Tibial nerve (tissue), 4 donors: Measurements from ENCODE around the gene MINDY2. TPM values are rescaled to one million over a fixed set of nuclear protein-coding genes. Genes with fewer than 3 reads are reported as not detected.

Experiments used
- DNase-seq, 2 donors: peaks; one replicate each; pipeline ENCODE4 v3.0.0-alpha.2; 2019; ENCODE audit warnings: low spot score in 2 of 2
- H3K27ac ChIP-seq, 4 donors: fragments of 200-600 bp; sonication (generic) in 3 of 4; one replicate each; pipeline ENCODE4 v1.5.1; 2017 to 2019; ENCODE audit warnings: mild to moderate bottlenecking in 1 of 4
- H3K27me3 ChIP-seq, 2 donors: fragments of 200-600 bp; sonication (generic) in 1 of 2; one replicate each; pipeline versions ENCODE4 v1.5.1 to v1.6.0; 2017 to 2019
- H3K36me3 ChIP-seq, 3 donors: fragments of 200-600 bp; sonication (generic); one replicate each; pipeline ENCODE4 v1.5.1; 2018 to 2019
- H3K4me1 ChIP-seq, 4 donors: fragments of 200-600 bp; sonication (generic) in 3 of 4; one replicate each; pipeline ENCODE4 v1.5.1; 2017 to 2019
- H3K4me3 ChIP-seq, 4 donors: fragments of 200-600 bp; sonication (generic) in 3 of 4; one replicate each; pipeline ENCODE4 v1.5.1; 2017 to 2019; ENCODE audit warnings: mild to moderate bottlenecking in 1 of 4, moderate library complexity in 1 of 4
- H3K9me3 ChIP-seq, 4 donors: fragments of 200-600 bp; sonication (generic) in 3 of 4; one replicate each; pipeline ENCODE4 v1.5.1; 2017 to 2019
- EP300 ChIP-seq, 2 donors: sonication (generic); formaldehyde crosslinking; IDR thresholded peaks; one replicate each; pipeline ENCODE4 v1.6.1; 2017; ENCODE audit warnings: antibody characterized with exemption in 2 of 2, mild to moderate bottlenecking in 1 of 2
- POLR2A ChIP-seq, 2 donors: fragments of 450-650 bp; IDR thresholded peaks; one replicate each; pipeline ENCODE4 v1.6.1; 2017; ENCODE audit warnings: antibody characterized with exemption in 2 of 2, mild to moderate bottlenecking in 2 of 2, moderate library complexity in 2 of 2
- WGBS, 2 donors: methylation state at CpG; one replicate each; pipeline ENCODE4 v1.1.5; 2018; 5-methylcytosine and 5-hydroxymethylcytosine counted together
- total RNA-seq, 4 donors: library from RNA; depleted of rRNA; stranded (reverse); fragments of >200 nt; gene quantifications; one replicate each; pipeline ENCODE4 v1.1.0, GENCODE V29; 2016
- TF ChIP-seq, protein P1 (sequence below), 5 experiments: fragments of 200-600 bp in 3 of 5; fragments of 450-650 bp in 2 of 5; sonication (generic) in 3 of 5; IDR thresholded peaks; one replicate each; pipeline ENCODE4 v1.5.1; 2016 to 2019; ENCODE audit warnings: antibody characterized with exemption in 5 of 5, mild to moderate bottlenecking in 3 of 5, moderate library complexity in 2 of 5

MINDY2 gene, protein sequence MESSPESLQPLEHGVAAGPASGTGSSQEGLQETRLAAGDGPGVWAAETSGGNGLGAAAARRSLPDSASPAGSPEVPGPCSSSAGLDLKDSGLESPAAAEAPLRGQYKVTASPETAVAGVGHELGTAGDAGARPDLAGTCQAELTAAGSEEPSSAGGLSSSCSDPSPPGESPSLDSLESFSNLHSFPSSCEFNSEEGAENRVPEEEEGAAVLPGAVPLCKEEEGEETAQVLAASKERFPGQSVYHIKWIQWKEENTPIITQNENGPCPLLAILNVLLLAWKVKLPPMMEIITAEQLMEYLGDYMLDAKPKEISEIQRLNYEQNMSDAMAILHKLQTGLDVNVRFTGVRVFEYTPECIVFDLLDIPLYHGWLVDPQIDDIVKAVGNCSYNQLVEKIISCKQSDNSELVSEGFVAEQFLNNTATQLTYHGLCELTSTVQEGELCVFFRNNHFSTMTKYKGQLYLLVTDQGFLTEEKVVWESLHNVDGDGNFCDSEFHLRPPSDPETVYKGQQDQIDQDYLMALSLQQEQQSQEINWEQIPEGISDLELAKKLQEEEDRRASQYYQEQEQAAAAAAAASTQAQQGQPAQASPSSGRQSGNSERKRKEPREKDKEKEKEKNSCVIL
- 10 to 100 TPM; 26.1 to 47.4 (median 39.9) TPM for total RNA-seq

- H3K9me3 ChIP-seq = no peaks in the 10 kb centered on the region
- H3K27ac ChIP-seq = peak within 1 kb of the TSS; percentile 94 to 100 (median 98)
- H3K36me3 ChIP-seq = no peaks in the 10 kb centered on the region
- H3K27me3 ChIP-seq = no peaks in the 10 kb centered on the region
- H3K4me3 ChIP-seq = peak within 1 kb of the TSS; percentile 76 to 99 (median 92)
- 0% methylated on average over 12 to 50 of the region's 75 CpGs for WGBS, 2 donors
- TF ChIP-seq EP300 (IDR thresholded peaks at IDR 0.05) = peak; percentile 78 to 98
- TF ChIP-seq, protein P1, sequence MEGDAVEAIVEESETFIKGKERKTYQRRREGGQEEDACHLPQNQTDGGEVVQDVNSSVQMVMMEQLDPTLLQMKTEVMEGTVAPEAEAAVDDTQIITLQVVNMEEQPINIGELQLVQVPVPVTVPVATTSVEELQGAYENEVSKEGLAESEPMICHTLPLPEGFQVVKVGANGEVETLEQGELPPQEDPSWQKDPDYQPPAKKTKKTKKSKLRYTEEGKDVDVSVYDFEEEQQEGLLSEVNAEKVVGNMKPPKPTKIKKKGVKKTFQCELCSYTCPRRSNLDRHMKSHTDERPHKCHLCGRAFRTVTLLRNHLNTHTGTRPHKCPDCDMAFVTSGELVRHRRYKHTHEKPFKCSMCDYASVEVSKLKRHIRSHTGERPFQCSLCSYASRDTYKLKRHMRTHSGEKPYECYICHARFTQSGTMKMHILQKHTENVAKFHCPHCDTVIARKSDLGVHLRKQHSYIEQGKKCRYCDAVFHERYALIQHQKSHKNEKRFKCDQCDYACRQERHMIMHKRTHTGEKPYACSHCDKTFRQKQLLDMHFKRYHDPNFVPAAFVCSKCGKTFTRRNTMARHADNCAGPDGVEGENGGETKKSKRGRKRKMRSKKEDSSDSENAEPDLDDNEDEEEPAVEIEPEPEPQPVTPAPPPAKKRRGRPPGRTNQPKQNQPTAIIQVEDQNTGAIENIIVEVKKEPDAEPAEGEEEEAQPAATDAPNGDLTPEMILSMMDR (IDR thresholded peaks at IDR 0.05) = peak; percentile 22 to 57 (median 44)
- TF ChIP-seq POLR2A (IDR thresholded peaks at IDR 0.05) = peak; percentile 85 to 92
- peak; percentile 95 for DNase-seq
- H3K4me1 ChIP-seq = peaks cover 0 to 47% (median 12%) of the 10 kb centered on the region in 4 donors
These were observed at the start of gene MINDY2 for GRCh38 chr15:58770857-58771620. TSS of gene MINDY2 (plus strand) at chr15:58771302. CDS start at chr15:58771396, 94 bp downstream.

- no peak for TF ChIP-seq POLR2A (IDR thresholded peaks at IDR 0.05)
- TF ChIP-seq, protein P1 (IDR thresholded peaks at IDR 0.05) = no peak
- TF ChIP-seq EP300 (IDR thresholded peaks at IDR 0.05) = no peak
- Histone ChIP-seq H3K9me3 (no peaks in the 10 kb centered on the region), H3K36me3 (peaks cover 0 to 5% (median 0%) of the 10 kb centered on the region in 3 donors), H3K27me3 (no peaks in the 10 kb centered on the region), H3K27ac (peak overlapping the region in 1 of 4 donors; percentile 57), H3K4me1 (peaks cover 0 to 56% (median 18%) of the 10 kb centered on the region in 4 donors), H3K4me3 (no peak overlapping the region)
- WGBS, 2 donors = 45 to 50% methylated on average over 1 of the region's 1 CpG
- no peak for DNase-seq
These were observed 46.6 kb upstream of the MINDY2 start for GRCh38 chr15:58724466-58724865.

DNA sequence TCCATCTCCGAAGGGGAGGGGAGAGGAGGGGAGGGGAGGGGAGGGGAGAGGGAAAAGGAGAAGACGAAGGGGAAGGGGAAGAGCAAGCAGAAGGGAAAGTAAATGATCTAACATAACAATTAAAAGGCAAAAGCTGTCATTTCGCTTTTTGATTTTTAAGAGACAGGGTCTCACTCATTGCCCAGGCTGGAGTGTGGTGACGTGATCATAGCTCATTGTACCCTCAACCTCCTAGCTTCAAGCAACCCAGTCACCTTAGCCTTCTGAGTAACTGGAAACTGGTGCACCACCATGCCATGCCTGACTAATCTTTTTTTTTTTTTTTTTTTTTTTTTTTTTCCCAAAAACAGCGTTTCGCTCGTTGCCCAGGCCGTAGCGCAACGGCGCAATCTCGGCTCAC is 44.2 kb upstream of the MINDY2 start:
- Histone ChIP-seq H3K27ac (no peak overlapping the region), H3K4me3 (no peak overlapping the region), H3K27me3 (no peaks in the 10 kb centered on the region), H3K36me3 (peaks cover 0 to 7% (median 0%) of the 10 kb centered on the region in 3 donors), H3K4me1 (peaks cover 0 to 53% (median 18%) of the 10 kb centered on the region in 4 donors), H3K9me3 (no peaks in the 10 kb centered on the region)
- DNase-seq = no peak
- no peak for TF ChIP-seq POLR2A (IDR thresholded peaks at IDR 0.05)
- TF ChIP-seq, protein P1 (IDR thresholded peaks at IDR 0.05) = no peak
- no peak for TF ChIP-seq EP300 (IDR thresholded peaks at IDR 0.05)
- WGBS, 2 donors = 85 to 89% methylated on average over 9 to 12 of the region's 12 CpGs

GRCh38 chr15:58731756-58732535 is 39.2 kb upstream of the MINDY2 start:
- H3K27me3 ChIP-seq = no peaks in the 10 kb centered on the region
- TF ChIP-seq POLR2A (IDR thresholded peaks at IDR 0.05) = no peak
- TF ChIP-seq EP300 (IDR thresholded peaks at IDR 0.05) = peak in 1 of 2 donors; percentile 44
- TF ChIP-seq, protein P1 (IDR thresholded peaks at IDR 0.05) = no peak
- peaks cover 0 to 7% (median 0%) of the 10 kb centered on the region in 3 donors for H3K36me3 ChIP-seq
- WGBS, 2 donors = 63 to 67% methylated on average over 5 of the region's 5 CpGs
- DNase-seq = peak in 1 of 2 donors; percentile 29
- no peaks in the 10 kb centered on the region for H3K9me3 ChIP-seq
- no peak overlapping the region for H3K4me3 ChIP-seq
- peak overlapping the region in 2 of 4 donors; percentile 49 to 72 for H3K27ac ChIP-seq
- H3K4me1 ChIP-seq = peaks cover 0 to 57% (median 9%) of the 10 kb centered on the region in 4 donors
